ENCODE data around the gene AMELX.

AMELX gene

DNA sequence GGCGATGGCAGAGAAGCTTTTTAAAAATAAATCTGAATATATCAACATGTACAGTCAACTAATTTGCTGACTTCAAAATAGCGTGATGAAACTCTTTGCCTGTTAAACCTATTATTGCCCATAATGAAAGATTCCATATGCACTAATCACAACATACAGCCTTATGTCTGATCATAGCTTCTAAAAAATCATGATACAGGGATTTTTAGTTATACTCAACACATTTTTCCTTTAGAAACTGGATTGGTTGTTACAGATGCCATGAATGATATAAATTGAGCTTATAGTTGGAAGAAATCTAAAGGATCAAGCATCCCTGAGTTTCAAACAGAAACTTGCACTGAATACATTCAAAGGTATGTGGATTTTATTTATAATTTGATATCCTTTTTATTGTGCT, at the start of gene AMELX:
Gene AMELX (plus strand): TSS at position 301 of the 400 bp plus-strand sequence. CDS start 1,376 bp downstream, outside the sequence.
- H3K4me3 ChIP-seq (ENCODE audit: low read depth, low read length) = no peak within 1 kb of the TSS
- no peak for DNase-seq (ENCODE audit: low read depth)
- TF ChIP-seq, protein P1, sequence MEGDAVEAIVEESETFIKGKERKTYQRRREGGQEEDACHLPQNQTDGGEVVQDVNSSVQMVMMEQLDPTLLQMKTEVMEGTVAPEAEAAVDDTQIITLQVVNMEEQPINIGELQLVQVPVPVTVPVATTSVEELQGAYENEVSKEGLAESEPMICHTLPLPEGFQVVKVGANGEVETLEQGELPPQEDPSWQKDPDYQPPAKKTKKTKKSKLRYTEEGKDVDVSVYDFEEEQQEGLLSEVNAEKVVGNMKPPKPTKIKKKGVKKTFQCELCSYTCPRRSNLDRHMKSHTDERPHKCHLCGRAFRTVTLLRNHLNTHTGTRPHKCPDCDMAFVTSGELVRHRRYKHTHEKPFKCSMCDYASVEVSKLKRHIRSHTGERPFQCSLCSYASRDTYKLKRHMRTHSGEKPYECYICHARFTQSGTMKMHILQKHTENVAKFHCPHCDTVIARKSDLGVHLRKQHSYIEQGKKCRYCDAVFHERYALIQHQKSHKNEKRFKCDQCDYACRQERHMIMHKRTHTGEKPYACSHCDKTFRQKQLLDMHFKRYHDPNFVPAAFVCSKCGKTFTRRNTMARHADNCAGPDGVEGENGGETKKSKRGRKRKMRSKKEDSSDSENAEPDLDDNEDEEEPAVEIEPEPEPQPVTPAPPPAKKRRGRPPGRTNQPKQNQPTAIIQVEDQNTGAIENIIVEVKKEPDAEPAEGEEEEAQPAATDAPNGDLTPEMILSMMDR (IDR thresholded peaks at IDR 0.05; ENCODE audit: low read depth, low read length, missing control alignments) = no peak
- in situ Hi-C loops (cut with HindIII; ENCODE audit: low sequenced_read_pairs) = no loop called here

DNA sequence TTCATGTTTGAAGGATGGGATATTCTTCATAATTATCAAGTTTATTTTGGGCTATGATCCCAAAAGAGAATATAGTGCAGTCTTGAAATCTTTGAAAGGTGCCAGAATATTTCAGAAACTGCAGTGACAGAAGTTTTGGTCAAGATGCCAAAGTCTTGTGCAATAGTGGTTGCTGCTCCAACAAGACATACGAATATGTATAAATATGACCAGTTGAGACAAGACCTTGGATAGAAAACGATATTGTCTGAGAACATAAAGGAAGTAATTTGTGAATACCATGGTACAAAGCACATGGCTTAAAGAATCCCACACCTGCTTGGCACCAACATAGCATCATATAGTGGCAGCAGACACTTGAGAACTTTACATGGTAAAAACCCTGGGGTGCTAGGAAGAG, 48.6 kb upstream of the AMELX start:
- in situ Hi-C loops (cut with HindIII; ENCODE audit: low sequenced_read_pairs) = no loop called here
- no peak overlapping the region for H3K4me3 ChIP-seq (ENCODE audit: low read depth, low read length)
- no peak for DNase-seq (ENCODE audit: low read depth)
- TF ChIP-seq, protein P1 (IDR thresholded peaks at IDR 0.05; ENCODE audit: low read depth, low read length, missing control alignments) = no peak

DNA sequence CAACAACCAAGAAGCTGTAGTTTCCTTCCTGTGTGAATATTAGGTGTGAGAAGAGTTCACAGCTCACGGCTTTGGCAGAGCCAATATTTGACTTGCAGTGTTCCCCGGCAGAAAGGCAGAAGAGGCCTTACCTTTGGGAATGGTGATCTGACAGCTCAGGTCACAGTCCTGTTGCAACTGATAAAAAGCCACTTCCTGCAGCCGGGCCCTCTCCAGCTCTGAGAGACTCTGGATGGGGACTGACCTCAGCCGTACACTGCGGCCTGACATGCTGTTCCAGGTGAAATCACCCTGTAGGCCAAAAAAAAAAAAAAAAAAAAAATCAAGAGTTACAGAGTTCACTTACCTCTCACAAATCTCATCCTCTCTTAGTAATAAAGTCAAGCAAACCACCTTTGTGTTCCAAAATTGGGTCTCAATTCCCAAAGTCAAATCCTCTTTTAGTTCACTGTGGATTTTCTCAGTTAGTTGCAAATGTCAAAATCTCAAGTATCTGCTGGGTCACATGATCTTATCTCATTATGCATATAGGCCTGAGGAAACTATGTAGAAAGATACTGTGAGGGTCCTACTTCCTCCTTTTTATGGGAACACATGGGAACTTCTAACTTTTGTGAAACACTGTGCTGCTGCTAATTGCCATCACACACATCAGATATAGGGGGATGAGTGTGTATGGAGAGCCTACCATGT, 38.6 kb upstream of the AMELX start:
- TF ChIP-seq, protein P1 (IDR thresholded peaks at IDR 0.05; ENCODE audit: low read depth, low read length, missing control alignments) = no peak
- in situ Hi-C loops (cut with HindIII; ENCODE audit: low sequenced_read_pairs) = no loop called here

DNA sequence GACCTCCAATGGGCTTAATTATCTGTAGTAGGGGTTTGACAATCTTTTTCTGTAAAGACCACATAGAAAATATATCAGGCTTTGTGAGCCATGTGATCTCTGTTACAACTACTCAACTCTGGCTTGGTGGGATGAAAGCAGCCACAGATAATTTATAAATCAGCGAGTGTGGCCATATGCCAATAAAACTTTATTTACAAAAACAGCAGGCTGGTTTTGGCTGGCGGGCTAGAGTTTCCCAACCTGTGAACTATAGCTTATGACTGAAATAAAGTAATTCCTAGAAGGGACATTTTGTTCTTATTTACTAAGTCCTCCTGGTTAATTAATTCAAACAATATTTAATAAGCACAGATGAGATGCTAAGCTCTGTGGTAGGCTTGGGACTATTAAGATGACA, 35.9 kb upstream of the AMELX start:
- H3K4me3 ChIP-seq (ENCODE audit: low read depth, low read length) = no peak overlapping the region
- in situ Hi-C loops (cut with HindIII; ENCODE audit: low sequenced_read_pairs) = no loop called here
- TF ChIP-seq, protein P1 (IDR thresholded peaks at IDR 0.05; ENCODE audit: low read depth, low read length, missing control alignments) = no peak
- no peak for DNase-seq (ENCODE audit: low read depth)

More for the DNA sequence above, 38.6 kb upstream of the AMELX start:
- no peak for DNase-seq (ENCODE audit: low read depth)
- H3K4me3 ChIP-seq (ENCODE audit: low read depth, low read length) = no peak overlapping the region

DNA sequence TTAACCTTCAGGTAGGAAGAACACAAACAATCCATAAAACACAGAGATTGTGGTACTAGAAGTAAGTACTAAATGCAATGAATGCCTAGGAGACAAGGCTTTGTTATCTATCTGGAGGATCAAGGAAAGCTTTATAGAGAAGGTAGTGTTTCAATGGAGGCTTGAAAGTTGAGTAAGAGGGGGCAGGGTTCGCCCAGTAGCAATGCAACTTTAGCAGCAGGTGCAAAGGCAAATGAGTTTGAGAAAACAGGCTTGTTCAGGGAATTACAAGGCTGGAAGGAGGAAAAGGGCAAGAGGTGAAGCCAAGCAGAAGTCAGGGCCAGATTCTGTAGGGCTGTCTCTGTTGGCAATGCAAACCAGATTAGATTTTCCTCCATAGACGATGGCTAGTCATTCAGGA, 35.5 kb upstream of the AMELX start:
- no peak for DNase-seq (ENCODE audit: low read depth)
- in situ Hi-C loops (cut with HindIII; ENCODE audit: low sequenced_read_pairs) = no loop called here
- TF ChIP-seq, protein P1 (IDR thresholded peaks at IDR 0.05; ENCODE audit: low read depth, low read length, missing control alignments) = no peak
- no peak overlapping the region for H3K4me3 ChIP-seq (ENCODE audit: low read depth, low read length)

DNA sequence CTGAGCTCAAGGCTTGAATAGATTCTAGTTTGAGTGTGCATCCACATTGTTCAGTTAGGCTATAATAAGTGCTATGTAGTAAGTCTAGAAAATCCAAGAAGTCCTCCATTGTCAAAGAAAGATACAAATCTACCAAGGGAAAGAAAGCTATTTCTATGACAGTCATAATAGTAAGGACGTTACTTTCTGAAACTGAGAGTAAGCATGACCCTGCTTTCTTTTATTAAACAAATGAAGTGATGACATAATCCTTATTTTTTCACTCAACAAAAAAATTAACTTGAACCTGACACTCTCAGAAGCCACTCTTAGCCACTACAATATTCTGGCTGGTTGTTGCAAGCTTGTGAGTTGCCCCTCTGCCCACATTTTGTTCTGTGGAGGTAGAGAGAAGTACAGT, 33.8 kb upstream of the AMELX start:
- DNase-seq (ENCODE audit: low read depth) = no peak
- H3K4me3 ChIP-seq (ENCODE audit: low read depth, low read length) = no peak overlapping the region
- TF ChIP-seq, protein P1 (IDR thresholded peaks at IDR 0.05; ENCODE audit: low read depth, low read length, missing control alignments) = no peak
- in situ Hi-C loops (cut with HindIII; ENCODE audit: low sequenced_read_pairs) = no loop called here
